Measurements from ENCODE around the gene RAB11FIP3. TPM values are rescaled to one million over a fixed set of nuclear protein-coding genes. Genes with fewer than 3 reads are reported as not detected.

The RAB11FIP3 gene
- total and polyA plus RNA-seq, 12 donors, result 12.7 to 63.4 (median 40.8) TPM

DNA sequence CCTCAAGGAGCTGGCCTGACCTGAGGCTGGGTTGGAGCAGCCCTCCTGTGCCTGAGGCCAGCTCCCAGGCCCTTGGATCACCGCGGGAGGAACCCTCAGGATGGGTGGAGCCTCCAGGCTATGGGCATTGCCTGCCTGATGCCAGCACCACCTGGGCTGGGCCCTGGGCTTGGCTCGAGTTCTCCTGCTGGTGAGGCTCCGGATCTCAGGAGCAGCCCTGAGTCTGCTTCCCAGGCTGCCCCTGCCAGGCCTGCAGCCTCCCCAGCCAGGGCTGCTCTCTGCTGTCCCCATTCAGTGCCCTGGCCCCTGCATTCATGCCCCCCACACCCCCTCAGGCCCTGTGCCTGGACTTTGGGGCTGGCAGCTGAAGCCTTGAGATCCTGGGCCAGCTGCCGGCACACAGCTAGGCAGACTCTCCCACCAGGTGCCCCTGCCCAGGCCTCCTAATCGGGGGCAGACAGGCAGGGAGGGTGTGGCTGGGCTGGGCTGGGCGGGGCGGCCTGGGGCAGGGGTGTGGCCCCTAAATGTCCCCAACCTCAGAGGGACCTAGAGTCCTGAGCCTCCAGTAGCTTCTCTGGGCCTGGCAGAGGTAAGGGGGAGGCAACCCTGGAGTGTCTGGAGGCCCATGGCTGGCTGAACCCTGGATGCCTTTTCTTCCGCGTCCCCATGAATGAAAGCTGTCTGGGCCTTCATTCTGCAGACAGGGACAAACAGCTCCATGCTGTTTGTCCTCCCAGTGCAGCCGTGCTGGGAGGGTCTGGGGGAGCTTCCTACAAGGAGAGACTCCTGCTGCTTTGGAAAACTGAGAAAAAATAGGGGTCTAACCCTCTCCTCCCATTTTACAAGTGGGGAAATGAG lies 143.2 kb downstream of the RAB11FIP3 start:
- no peaks in the 10 kb centered on the region for H3K9me3 ChIP-seq (replicated peaks in 1 of 3)
- H3K27me3 ChIP-seq, result no peaks in the 10 kb centered on the region
- peak overlapping the region in 1 of 5 donors; percentile 78 for H3K27ac ChIP-seq
- H3K4me3 ChIP-seq, result peak overlapping the region in 1 of 4 donors; percentile 99
- WGBS, 4 donors, result 59 to 70% (median 66%) methylated on average over 3 to 11 of the region's 11 CpGs
- TF ChIP-seq POLR2A (IDR thresholded peaks at IDR 0.05), result no peak
- TF ChIP-seq CTCF (IDR thresholded peaks at IDR 0.05), result no peak
- no peaks in the 10 kb centered on the region for H3K36me3 ChIP-seq (replicated peaks in 1 of 2)
- intact Hi-C loops (cut with DNase I), result no loop called here
- DNase-seq, result no peak
- peaks cover 31 to 43% of the 10 kb centered on the region in 2 donors for H3K4me1 ChIP-seq (replicated peaks in 1 of 2)

DNA sequence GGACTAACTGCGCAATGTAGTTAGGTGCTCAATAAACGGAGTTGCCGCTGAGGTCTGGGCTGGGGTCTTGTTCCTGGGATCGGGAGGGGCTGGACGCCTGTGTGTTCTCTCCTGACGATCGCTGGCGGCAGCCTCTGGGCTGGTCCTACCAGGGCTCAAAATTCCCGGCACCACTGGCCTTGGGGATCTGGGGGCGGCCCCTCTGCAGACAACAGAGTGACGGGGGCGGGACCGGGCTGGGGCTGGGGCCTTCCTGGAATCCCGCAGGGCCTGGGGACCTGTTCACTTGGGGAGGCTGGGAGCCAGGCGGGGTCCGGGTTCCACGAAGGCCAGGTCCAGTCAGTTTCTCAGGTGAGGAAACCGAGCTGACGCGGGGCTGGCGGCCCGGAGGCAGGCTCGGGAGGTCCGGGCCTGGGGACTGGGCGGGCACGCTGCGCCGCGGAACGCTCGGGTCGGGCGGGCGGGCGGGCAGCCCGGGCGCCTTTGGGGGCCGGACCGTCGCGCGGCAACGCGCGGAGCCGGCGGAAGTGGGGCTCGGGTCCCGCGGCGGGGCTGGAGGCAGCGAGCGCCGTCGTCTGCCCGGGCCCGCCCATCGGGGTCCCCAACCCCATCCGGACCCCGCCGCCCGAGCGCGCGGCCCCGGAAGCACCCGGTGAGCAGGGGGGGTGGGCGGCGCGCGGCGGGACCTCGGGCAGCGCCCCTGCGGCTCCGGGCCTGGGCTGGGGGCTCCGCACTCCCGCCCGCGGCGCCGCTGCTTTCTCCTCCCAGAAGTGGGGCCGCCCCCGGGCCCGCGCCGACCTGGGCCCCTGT lies 144.2 kb downstream of the RAB11FIP3 start, which contains the start of gene PIGQ:
Gene PIGQ, plus strand, starts transcription at position 524 of the 810 bp plus-strand sequence. CDS start 4,107 bp downstream, outside the sequence.
- Histone ChIP-seq H3K27ac (peak within 1 kb of the TSS; percentile 60 to 88 (median 78)), H3K9me3 (replicated peaks in 1 of 3) (no peaks in the 10 kb centered on the region), H3K4me3 (peak within 1 kb of the TSS; percentile 37 to 99 (median 81)), H3K4me1 (replicated peaks in 1 of 2) (peaks cover 31 to 43% of the 10 kb centered on the region in 2 donors), H3K27me3 (no peaks in the 10 kb centered on the region), H3K36me3 (replicated peaks in 1 of 2) (peaks cover 0 to 5% of the 10 kb centered on the region in 2 donors)
- intact Hi-C loops (cut with DNase I), result no loop called here
- DNase-seq, result peak; percentile 78 to 92 (median 87)
- 0 to 2% (median 0%) methylated on average over 3 to 87 of the region's 87 CpGs for WGBS, 4 donors
- TF ChIP-seq CTCF (IDR thresholded peaks at IDR 0.05) (no peak), POLR2A (IDR thresholded peaks at IDR 0.05) (no peak)

Small RNAs within 50 kb of the gene (microRNA-seq; reads per million reads assigned to microRNA genes)
- gene MIR3176, result 1.8 to 5.1 (median 2.3) reads per million in 3 donors
- 0 to 2.0 (median 0.76) reads per million in 3 donors for gene MIR5587

Small RNAs within 50 kb of the gene (small RNA-seq; reads per million reads assigned to genes)
- 0.12 to 0.58 reads per million in 2 donors for gene MIR3176
- gene MIR5587, result 0 to 0.12 reads per million in 2 donors
- 0 reads per million in 2 donors for gene RF00019
- 0 reads per million in 2 donors for gene Z98883.1

Other genes with a start within 250 kb of the RAB11FIP3 start
- 100 to 1,000 TPM in 2 of 9 donors, 10 to 100 TPM in 4, not detected in 3; 12.7 to 742 (median 34.7) TPM for gene HBA1, start 249.0 kb upstream of the RAB11FIP3 start, total RNA-seq
- 10 to 100 TPM in 2 of 3 donors, not detected in 1; 18.2 to 30.1 TPM for gene HBA1, start 249.0 kb upstream of the RAB11FIP3 start, polyA plus RNA-seq
- gene HBQ1, start 245.2 kb upstream of the RAB11FIP3 start, total RNA-seq, result 1 to 10 TPM in 2 of 9 donors, not detected in 7; 1.9 to 6.0 TPM
- gene HBQ1, start 245.2 kb upstream of the RAB11FIP3 start, polyA plus RNA-seq, result under 1 TPM in 1 of 3 donors, not detected in 2; 0.44 TPM
- gene LUC7L, start 196.2 kb upstream of the RAB11FIP3 start, total RNA-seq, result 100 to 1,000 TPM in 2 of 9 donors, 10 to 100 TPM in 7; 19.7 to 128 (median 68.6) TPM
- 100 to 1,000 TPM in 2 of 3 donors, 10 to 100 TPM in 1; 29.0 to 700 (median 372) TPM for gene LUC7L, start 196.2 kb upstream of the RAB11FIP3 start, polyA plus RNA-seq
- 100 to 1,000 TPM in 4 of 9 donors, 10 to 100 TPM in 5; 67.5 to 207 (median 99.4) TPM for gene FAM234A, start 190.8 kb upstream of the RAB11FIP3 start, total RNA-seq
- 10 to 100 TPM; 60.2 to 91.5 (median 68.2) TPM for gene FAM234A, start 190.8 kb upstream of the RAB11FIP3 start, polyA plus RNA-seq
- gene RGS11, start 149.7 kb upstream of the RAB11FIP3 start, total RNA-seq, result 10 to 100 TPM in 1 of 9 donors, 1 to 10 TPM in 7, under 1 TPM in 1; 0.83 to 51.1 (median 5.7) TPM
- 10 to 100 TPM in 2 of 3 donors, 1 to 10 TPM in 1; 1.4 to 98.6 (median 34.9) TPM for gene RGS11, start 149.7 kb upstream of the RAB11FIP3 start, polyA plus RNA-seq
- 1 to 10 TPM in 2 of 9 donors, under 1 TPM in 4, not detected in 3; 0.23 to 2.1 (median 0.64) TPM for gene ARHGDIG, start 145.1 kb upstream of the RAB11FIP3 start, total RNA-seq
- gene ARHGDIG, start 145.1 kb upstream of the RAB11FIP3 start, polyA plus RNA-seq, result 1 to 10 TPM in 2 of 3 donors, under 1 TPM in 1; 0.40 to 3.5 (median 1.3) TPM
- gene PDIA2, start 142.5 kb upstream of the RAB11FIP3 start, total RNA-seq, result 1 to 10 TPM in 1 of 9 donors, under 1 TPM in 5, not detected in 3; 0.28 to 1.4 (median 0.58) TPM
- gene PDIA2, start 142.5 kb upstream of the RAB11FIP3 start, polyA plus RNA-seq, result 1 to 10 TPM in 2 of 3 donors, not detected in 1; 2.6 to 9.7 TPM
- 10 to 100 TPM; 10.1 to 22.4 (median 19.7) TPM for gene AXIN1, start 72.9 kb upstream of the RAB11FIP3 start, total RNA-seq
- gene AXIN1, start 72.9 kb upstream of the RAB11FIP3 start, polyA plus RNA-seq, result 10 to 100 TPM in 2 of 3 donors, 1 to 10 TPM in 1; 5.6 to 16.3 (median 13.8) TPM
- 100 to 1,000 TPM in 3 of 9 donors, 10 to 100 TPM in 6; 65.2 to 132 (median 77.1) TPM for gene MRPL28, start 55.1 kb upstream of the RAB11FIP3 start, total RNA-seq
- gene MRPL28, start 55.1 kb upstream of the RAB11FIP3 start, polyA plus RNA-seq, result 100 to 1,000 TPM in 2 of 3 donors, 10 to 100 TPM in 1; 42.9 to 155 (median 123) TPM
- 10 to 100 TPM; 31.7 to 66.7 (median 45.0) TPM for gene PGAP6, start 43.7 kb upstream of the RAB11FIP3 start, total RNA-seq
- 10 to 100 TPM; 18.2 to 55.5 (median 39.0) TPM for gene PGAP6, start 43.7 kb upstream of the RAB11FIP3 start, polyA plus RNA-seq
- 100 to 1,000 TPM; 127 to 214 (median 166) TPM for gene NME4, start 28.4 kb upstream of the RAB11FIP3 start, total RNA-seq
- 100 to 1,000 TPM in 2 of 3 donors, 10 to 100 TPM in 1; 67.8 to 492 (median 347) TPM for gene NME4, start 28.4 kb upstream of the RAB11FIP3 start, polyA plus RNA-seq
- gene DECR2, start 23.8 kb upstream of the RAB11FIP3 start, total RNA-seq, result 10 to 100 TPM; 15.8 to 65.5 (median 36.1) TPM
- 100 to 1,000 TPM in 2 of 3 donors, 1 to 10 TPM in 1; 5.9 to 143 (median 105) TPM for gene DECR2, start 23.8 kb upstream of the RAB11FIP3 start, polyA plus RNA-seq
- gene CAPN15, start 102.1 kb downstream of the RAB11FIP3 start, total RNA-seq, result 10 to 100 TPM; 12.4 to 45.8 (median 42.9) TPM
- gene CAPN15, start 102.1 kb downstream of the RAB11FIP3 start, polyA plus RNA-seq, result 10 to 100 TPM in 2 of 3 donors, 1 to 10 TPM in 1; 2.3 to 91.8 (median 56.8) TPM
- not detected for gene PRR35, start 134.7 kb downstream of the RAB11FIP3 start, total RNA-seq
- gene PRR35, start 134.7 kb downstream of the RAB11FIP3 start, polyA plus RNA-seq, result not detected
- 10 to 100 TPM in 5 of 9 donors, 1 to 10 TPM in 4; 1.6 to 22.3 (median 12.7) TPM for gene NHLRC4, start 141.4 kb downstream of the RAB11FIP3 start, total RNA-seq
- 1 to 10 TPM in 2 of 3 donors, under 1 TPM in 1; 0.57 to 7.2 (median 3.3) TPM for gene NHLRC4, start 141.4 kb downstream of the RAB11FIP3 start, polyA plus RNA-seq
- 100 to 1,000 TPM in 1 of 9 donors, 10 to 100 TPM in 8; 21.1 to 107 (median 78.5) TPM for gene PIGQ, start 144.3 kb downstream of the RAB11FIP3 start, total RNA-seq
- gene PIGQ, start 144.3 kb downstream of the RAB11FIP3 start, polyA plus RNA-seq, result 100 to 1,000 TPM in 2 of 3 donors, 10 to 100 TPM in 1; 12.7 to 317 (median 111) TPM
- gene RAB40C, start 164.4 kb downstream of the RAB11FIP3 start, total RNA-seq, result 10 to 100 TPM in 8 of 9 donors, 1 to 10 TPM in 1; 6.0 to 20.9 (median 15.8) TPM
- 10 to 100 TPM in 2 of 3 donors, 1 to 10 TPM in 1; 2.3 to 36.2 (median 19.1) TPM for gene RAB40C, start 164.4 kb downstream of the RAB11FIP3 start, polyA plus RNA-seq
- 1 to 10 TPM in 1 of 9 donors, under 1 TPM in 7, not detected in 1; 0.18 to 1.1 (median 0.36) TPM for gene WFIKKN1, start 205.3 kb downstream of the RAB11FIP3 start, total RNA-seq
- gene WFIKKN1, start 205.3 kb downstream of the RAB11FIP3 start, polyA plus RNA-seq, result 1 to 10 TPM in 1 of 3 donors, under 1 TPM in 1, not detected in 1; 0.71 to 3.9 TPM
- 100 to 1,000 TPM in 5 of 9 donors, 10 to 100 TPM in 4; 71.8 to 351 (median 122) TPM for gene METTL26, start 210.7 kb downstream of the RAB11FIP3 start, total RNA-seq
- gene METTL26, start 210.7 kb downstream of the RAB11FIP3 start, polyA plus RNA-seq, result 100 to 1,000 TPM in 2 of 3 donors, 10 to 100 TPM in 1; 40.4 to 403 (median 328) TPM
- 100 to 1,000 TPM in 7 of 9 donors, 10 to 100 TPM in 2; 67.0 to 188 (median 149) TPM for gene MCRIP2, start 216.2 kb downstream of the RAB11FIP3 start, total RNA-seq
- 100 to 1,000 TPM in 2 of 3 donors, 1 to 10 TPM in 1; 7.1 to 253 (median 241) TPM for gene MCRIP2, start 216.2 kb downstream of the RAB11FIP3 start, polyA plus RNA-seq
- gene WDR90, start 223.7 kb downstream of the RAB11FIP3 start, total RNA-seq, result 10 to 100 TPM; 12.4 to 55.8 (median 23.5) TPM
- gene WDR90, start 223.7 kb downstream of the RAB11FIP3 start, polyA plus RNA-seq, result 100 to 1,000 TPM in 2 of 3 donors, 1 to 10 TPM in 1; 3.0 to 162 (median 125) TPM
- gene RHOT2, start 242.5 kb downstream of the RAB11FIP3 start, total RNA-seq, result 100 to 1,000 TPM in 2 of 9 donors, 10 to 100 TPM in 7; 34.7 to 177 (median 82.7) TPM
- gene RHOT2, start 242.5 kb downstream of the RAB11FIP3 start, polyA plus RNA-seq, result 100 to 1,000 TPM in 2 of 3 donors, 10 to 100 TPM in 1; 37.9 to 462 (median 302) TPM

All from adrenal gland (tissue), 12 donors.